HepG2 (cell line): Measurements from ENCODE around the gene APBB1. TPM values are rescaled to one million over a fixed set of nuclear protein-coding genes. Genes with fewer than 3 reads are reported as not detected.

Experiments
- ARID2 ChIP-seq: sonication (generic); formaldehyde crosslinking; IDR thresholded peaks from 2 replicates; pipeline ENCODE4 v1.8.1; 2022; ENCODE audit warnings: mild to moderate bottlenecking, missing genetic modification reagents, borderline replicate concordance
- BRF2 ChIP-seq: sonication (generic); formaldehyde crosslinking; IDR thresholded peaks from 2 replicates; pipeline ENCODE4 v1.8.1; 2022; ENCODE audit warnings: mild to moderate bottlenecking, missing genetic modification reagents
- CBX2 ChIP-seq, 2 experiments: fragments of 200-600 bp in 1 of 2; sonication (generic); formaldehyde crosslinking in 1 of 2; IDR thresholded peaks; 2 replicates each; pipeline versions ENCODE4 v1.7.0 to v1.8.1; 2018 to 2022; ENCODE audit warnings: low read depth in 2 of 2, low read length in 1 of 2, mild to moderate bottlenecking in 1 of 2, missing genetic modification reagents in 1 of 2
- CHCHD3 ChIP-seq: sonication (generic); formaldehyde crosslinking; IDR thresholded peaks from 2 replicates; pipeline ENCODE4 v1.8.0; 2022; ENCODE audit warnings: mild to moderate bottlenecking, missing genetic modification reagents, moderate library complexity
- GRHL1 ChIP-seq: sonication (generic); formaldehyde crosslinking; conservative IDR thresholded peaks from 2 replicates; pipeline ENCODE4 v1.8.0; 2022; ENCODE audit warnings: missing genetic modification reagents
- HOXA9 ChIP-seq: sonication (generic); formaldehyde crosslinking; IDR thresholded peaks from 2 replicates; pipeline ENCODE4 v1.8.1; 2022; ENCODE audit warnings: missing genetic modification reagents, mild to moderate bottlenecking, moderate library complexity, borderline replicate concordance
- LRRFIP1 ChIP-seq: sonication (generic); formaldehyde crosslinking; conservative IDR thresholded peaks from 2 replicates; pipeline ENCODE4 v1.4.0; 2020; ENCODE audit warnings: missing genetic modification reagents
- MAX ChIP-seq: IDR thresholded peaks from 2 replicates; pipeline ENCODE4 v1.6.1; 2012; ENCODE audit warnings: inconsistent platforms
- MBD4 ChIP-seq: IDR thresholded peaks from 2 replicates; pipeline ENCODE4 v1.6.1; 2012; ENCODE audit warnings: low read length, inconsistent platforms, borderline replicate concordance
- NR2C2 ChIP-seq: sonication (generic); formaldehyde crosslinking; IDR thresholded peaks from 2 replicates; pipeline ENCODE4 v1.4.0; 2020; ENCODE audit warnings: missing genetic modification reagents, mild to moderate bottlenecking, moderate library complexity, borderline replicate concordance
- ONECUT2 ChIP-seq: sonication (generic); formaldehyde crosslinking; IDR thresholded peaks from 2 replicates; pipeline ENCODE4 v1.4.0; 2020; ENCODE audit warnings: missing genetic modification reagents
- POGK ChIP-seq: sonication (generic); formaldehyde crosslinking; conservative IDR thresholded peaks from 2 replicates; pipeline ENCODE4 v1.8.0; 2022; ENCODE audit warnings: mild to moderate bottlenecking, moderate library complexity, missing genetic modification reagents
- PREB ChIP-seq: sonication (generic); formaldehyde crosslinking; IDR thresholded peaks from 2 replicates; pipeline ENCODE4 v1.4.0; 2020; ENCODE audit warnings: missing genetic modification reagents
- REL ChIP-seq: sonication (generic); formaldehyde crosslinking; conservative IDR thresholded peaks from 2 replicates; pipeline ENCODE4 v1.8.0; 2022; ENCODE audit warnings: mild to moderate bottlenecking, missing genetic modification reagents, moderate library complexity
- ZNF292 ChIP-seq: sonication (generic); formaldehyde crosslinking; IDR thresholded peaks from 2 replicates; pipeline ENCODE4 v1.8.1; 2022; ENCODE audit warnings: mild to moderate bottlenecking, low read depth, missing genetic modification reagents, borderline replicate concordance
- ZNF547 ChIP-seq: sonication (generic); formaldehyde crosslinking; IDR thresholded peaks from 2 replicates; pipeline ENCODE4 v1.5.1; 2020; ENCODE audit warnings: mild to moderate bottlenecking, missing genetic modification reagents
- ZNF737 ChIP-seq: sonication (generic); formaldehyde crosslinking; IDR thresholded peaks from 2 replicates; pipeline ENCODE4 v1.5.0; 2020; ENCODE audit warnings: missing genetic modification reagents, mild to moderate bottlenecking, borderline replicate concordance
- polyA plus RNA-seq, 8 experiments: library from polyadenylated mRNA; depleted of rRNA in 3 of 8; stranded (reverse) in 7 of 8; unstranded in 1 of 8; fragments of >200 nt; fragmentation: Illumina TruSeq in 4 of 8; extraction: Trizol in 4 of 8; gene quantifications; 2 replicates each; pipeline versions ENCODE4 v1.2.1 to v1.2.3, GENCODE V29; 2011 to 2016; ENCODE audit warnings: low read depth in 4 of 8, missing spikeins in 1 of 8, mixed read lengths in 1 of 8; ENCODE audit not compliant: insufficient read depth in 1 of 8
- total RNA-seq, 5 experiments: library from RNA; depleted of rRNA; stranded (reverse); fragments of >200 nt; fragmentation: Illumina TruSeq; extraction: Trizol; gene quantifications; 2 replicates each; pipeline ENCODE4 v1.2.3, GENCODE V29; 2016; ENCODE audit warnings: low read depth in 1 of 5

Gene APBB1
- total and polyA plus RNA-seq, 2 of the 13 experiments (the other 11 are each of a cell fraction or from before 2014, with no cell fraction given) = 1.7 to 3.5 TPM

GRCh38 chr11:6389905-6390717 is 28.8 kb downstream of the APBB1 start, which contains the start of gene SMPD1 (continued):
- TF ChIP-seq BRF2 = no peak
- TF ChIP-seq ZNF547 = no peak; the same call in 1 of the 2 replicates
- TF ChIP-seq MBD4 = no peak
- TF ChIP-seq ZNF292 = no peak
- TF ChIP-seq REL = no peak
- no peak for TF ChIP-seq GRHL1 (CRISPR knock-in tag)
- TF ChIP-seq ONECUT2 = no peak
- TF ChIP-seq NR2C2 (CRISPR knock-in tag) = peak; percentile 89
- TF ChIP-seq LRRFIP1 (CRISPR knock-in tag) = no peak
- TF ChIP-seq CHCHD3 (CRISPR knock-in tag) = no peak
- TF ChIP-seq CBX2 (IDR thresholded peaks at IDR 0.05; ENCODE audit: low read depth, low read length) = no peak
- TF ChIP-seq CBX2 (CRISPR knock-in tag; IDR thresholded peaks at IDR 0.05; ENCODE audit: low read depth) = no peak
- no peak for TF ChIP-seq ZNF737 (CRISPR knock-in tag)
- no peak for TF ChIP-seq POGK (CRISPR knock-in tag)
- TF ChIP-seq MAX = peak; percentile 61; the same call in 1 of the 2 replicates
- no peak for TF ChIP-seq HOXA9 (CRISPR knock-in tag)
- no peak for TF ChIP-seq PREB (CRISPR knock-in tag)
- TF ChIP-seq ARID2 (CRISPR knock-in tag) = no peak
